Lung (tissue), 12 donors: ENCODE results near the gene DEAF1. TPM values are rescaled to one million over a fixed set of nuclear protein-coding genes. Genes with fewer than 3 reads are reported as not detected.
A peak's percentile ranks its signal among the peaks of the same experiment; 100 is the strongest.

Experiments used
- ATAC-seq: fragments of 200-7000 bp; cut with Tn5 transposase; one replicate; pipeline ENCODE4 v1.9.1; 2020; ENCODE audit warnings: moderate number of reproducible peaks; ENCODE audit not compliant: insufficient read depth, low FRiP score
- DNase-seq, 3 donors: peaks; one replicate each; pipeline ENCODE4 v3.0.0-alpha.2; 2013 to 2017
- H3K27ac ChIP-seq, 2 donors: one replicate each; pipeline ENCODE4 v1.5.1; 2013; ENCODE audit warnings: mild to moderate bottlenecking in 2 of 2, moderate library complexity in 2 of 2, control low read depth in 1 of 2, inconsistent platforms in 1 of 2, low read depth in 1 of 2, low read length in 1 of 2
- H3K27me3 ChIP-seq, 3 donors: one replicate each; pipeline ENCODE4 v1.5.1; 2013; ENCODE audit warnings: low read length in 2 of 3; ENCODE audit not compliant: control insufficient read depth in 3 of 3, insufficient read depth in 3 of 3
- H3K36me3 ChIP-seq, 4 donors: one replicate each; pipeline ENCODE4 v1.5.1; 2013; ENCODE audit warnings: low read length in 4 of 4, mild to moderate bottlenecking in 1 of 4, moderate library complexity in 1 of 4; ENCODE audit not compliant: control insufficient read depth in 4 of 4, insufficient read depth in 4 of 4
- H3K4me1 ChIP-seq, 5 donors: one replicate each; pipeline ENCODE4 v1.5.1; 2013; ENCODE audit warnings: low read length in 5 of 5, mild to moderate bottlenecking in 2 of 5, moderate library complexity in 1 of 5; ENCODE audit not compliant: control insufficient read depth in 5 of 5, insufficient read depth in 5 of 5
- H3K4me3 ChIP-seq: one replicate; pipeline ENCODE4 v1.5.1; 2013; ENCODE audit warnings: mild to moderate bottlenecking, control low read depth, moderate library complexity
- H3K9ac ChIP-seq, 2 donors: one replicate each; pipeline ENCODE4 v1.5.1; 2013; ENCODE audit warnings: low read length in 2 of 2, control low read depth in 1 of 2; ENCODE audit not compliant: insufficient read depth in 1 of 2
- H3K9me3 ChIP-seq, 4 donors: one replicate each; pipeline ENCODE4 v1.5.1; 2013; ENCODE audit warnings: low read length in 3 of 4, mild to moderate bottlenecking in 1 of 4, moderate library complexity in 1 of 4; ENCODE audit not compliant: control insufficient read depth in 4 of 4, insufficient read depth in 3 of 4
- WGBS, 2 donors: extraction: QIAGEN DNeasy Blood & Tissue Kit; methylation state at CpG; one replicate each; pipeline ENCODE4 v1.1.7; 2013; 5-methylcytosine and 5-hydroxymethylcytosine counted together
- polyA plus RNA-seq, 2 donors: library from polyadenylated mRNA; stranded (reverse); fragments of 200-250 nt; gene quantifications; one replicate each; pipeline ENCODE4 v1.2.1, GENCODE V29; 2013
- total RNA-seq, 2 donors: library from RNA; depleted of rRNA in 1 of 2; stranded (reverse); fragments of >200 nt in 1 of 2; gene quantifications; one replicate each; pipeline ENCODE4 v1.2.1, GENCODE V29; 2014 to 2021
- TF ChIP-seq, protein P1 (sequence below): IDR thresholded peaks from 2 replicates; pipeline ENCODE4 v1.5.1; 2012; ENCODE audit warnings: mild to moderate bottlenecking; ENCODE audit errors: control extremely low read depth, extremely low read depth
- donor health status: control.
- donor health status: control.
- donor health status: Bipolar disorder and iron deficiency.
- donor health status: healthy.
- donor health status: DM: yes; HTN: yes; CAD: no.

The DEAF1 gene
- total and polyA plus RNA-seq, 4 donors = 18.5 to 33.1 (median 22.3) TPM

DNA sequence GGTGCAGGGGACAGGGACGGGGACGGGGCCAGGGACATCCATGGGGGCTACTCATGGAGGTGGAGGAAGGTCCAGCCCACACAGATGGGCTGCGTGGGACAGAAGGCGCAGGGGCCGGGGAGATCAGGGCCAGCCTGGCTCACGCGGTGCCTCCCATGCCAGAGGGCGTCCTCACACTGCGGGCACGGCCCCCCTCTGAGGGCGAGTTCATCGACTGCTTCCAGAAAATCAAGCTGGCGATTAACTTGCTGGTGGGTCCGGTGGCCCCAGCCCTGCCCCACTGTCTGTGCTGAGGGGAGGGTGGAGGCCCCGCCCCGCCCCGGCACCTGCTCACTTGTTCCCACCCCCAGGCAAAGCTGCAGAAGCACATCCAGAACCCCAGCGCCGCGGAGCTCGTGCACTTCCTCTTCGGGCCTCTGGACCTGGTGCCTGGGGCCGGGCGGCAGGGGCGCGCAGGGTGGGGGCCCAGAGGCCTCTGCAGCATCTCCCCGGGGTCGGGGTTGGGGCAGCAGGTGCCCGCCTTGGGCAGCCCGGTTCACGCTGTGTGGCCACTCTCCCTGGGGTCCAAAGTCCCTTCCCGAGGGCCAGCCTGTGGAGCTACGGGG, 26.8 kb upstream of the DEAF1 start:
- Histone ChIP-seq H3K9ac (no peak overlapping the region), H3K36me3 (peaks cover 0 to 20% (median 0%) of the 10 kb centered on the region in 4 donors), H3K27ac (no peak overlapping the region), H3K9me3 (no peaks in the 10 kb centered on the region), H3K4me1 (peaks cover 0 to 7% (median 0%) of the 10 kb centered on the region in 5 donors), H3K4me3 (no peak overlapping the region), H3K27me3 (peaks cover 0 to 26% (median 20%) of the 10 kb centered on the region in 3 donors)
- TF ChIP-seq, protein P1, sequence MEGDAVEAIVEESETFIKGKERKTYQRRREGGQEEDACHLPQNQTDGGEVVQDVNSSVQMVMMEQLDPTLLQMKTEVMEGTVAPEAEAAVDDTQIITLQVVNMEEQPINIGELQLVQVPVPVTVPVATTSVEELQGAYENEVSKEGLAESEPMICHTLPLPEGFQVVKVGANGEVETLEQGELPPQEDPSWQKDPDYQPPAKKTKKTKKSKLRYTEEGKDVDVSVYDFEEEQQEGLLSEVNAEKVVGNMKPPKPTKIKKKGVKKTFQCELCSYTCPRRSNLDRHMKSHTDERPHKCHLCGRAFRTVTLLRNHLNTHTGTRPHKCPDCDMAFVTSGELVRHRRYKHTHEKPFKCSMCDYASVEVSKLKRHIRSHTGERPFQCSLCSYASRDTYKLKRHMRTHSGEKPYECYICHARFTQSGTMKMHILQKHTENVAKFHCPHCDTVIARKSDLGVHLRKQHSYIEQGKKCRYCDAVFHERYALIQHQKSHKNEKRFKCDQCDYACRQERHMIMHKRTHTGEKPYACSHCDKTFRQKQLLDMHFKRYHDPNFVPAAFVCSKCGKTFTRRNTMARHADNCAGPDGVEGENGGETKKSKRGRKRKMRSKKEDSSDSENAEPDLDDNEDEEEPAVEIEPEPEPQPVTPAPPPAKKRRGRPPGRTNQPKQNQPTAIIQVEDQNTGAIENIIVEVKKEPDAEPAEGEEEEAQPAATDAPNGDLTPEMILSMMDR = no peak
- DNase-seq (no peak), ATAC-seq (no peak)
- WGBS, 2 donors = 19 to 36% methylated on average over 29 to 33 of the region's 33 CpGs

DNA sequence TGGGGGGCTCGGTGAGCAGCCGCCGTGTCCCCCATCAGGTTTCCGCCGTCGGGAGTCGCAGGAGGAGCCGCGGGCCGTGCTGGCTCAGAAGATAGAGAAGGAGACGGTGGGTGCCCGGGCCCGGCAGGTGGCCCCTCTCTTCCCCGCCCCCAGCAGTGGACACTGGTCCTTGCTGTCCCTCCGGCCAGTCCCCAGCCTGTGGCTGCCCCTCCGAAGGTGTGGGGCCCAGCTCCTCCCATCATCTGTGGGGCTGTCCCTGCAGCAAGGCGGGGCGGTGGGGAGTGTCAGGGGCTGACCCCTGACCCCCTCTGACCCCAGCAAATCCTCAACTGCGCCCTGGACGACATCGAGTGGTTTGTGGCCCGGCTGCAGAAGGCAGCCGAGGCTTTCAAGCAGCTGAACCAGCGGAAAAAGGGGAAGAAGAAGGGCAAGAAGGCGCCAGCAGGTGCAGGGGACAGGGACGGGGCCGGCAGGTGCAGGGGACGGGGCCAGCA, 26.3 kb upstream of the DEAF1 start:
- Histone ChIP-seq H3K9ac (no peak overlapping the region), H3K4me3 (no peak overlapping the region), H3K9me3 (no peaks in the 10 kb centered on the region), H3K27ac (no peak overlapping the region), H3K36me3 (peaks cover 0 to 17% (median 0%) of the 10 kb centered on the region in 4 donors), H3K27me3 (peaks cover 0 to 26% (median 20%) of the 10 kb centered on the region in 3 donors), H3K4me1 (peaks cover 0 to 2% (median 0%) of the 10 kb centered on the region in 5 donors)
- TF ChIP-seq, protein P1 = no peak
- ATAC-seq (no peak), DNase-seq (no peak)
- WGBS, 2 donors = 21 to 30% methylated on average over 19 to 28 of the region's 28 CpGs

GRCh38 chr11:720642-721246, 25.7 kb upstream of the DEAF1 start:
- H3K4me1 ChIP-seq = peaks cover 0 to 1% (median 0%) of the 10 kb centered on the region in 5 donors
- DNase-seq (peak in 1 of 3 donors; percentile 56), ATAC-seq (no peak)
- H3K27ac ChIP-seq = no peak overlapping the region
- H3K36me3 ChIP-seq = peaks cover 0 to 17% (median 0%) of the 10 kb centered on the region in 4 donors
- no peak overlapping the region for H3K9ac ChIP-seq
- no peak overlapping the region for H3K4me3 ChIP-seq
- TF ChIP-seq, protein P1 = no peak
- H3K27me3 ChIP-seq = peaks cover 0 to 26% (median 20%) of the 10 kb centered on the region in 3 donors
- H3K9me3 ChIP-seq = no peaks in the 10 kb centered on the region
- WGBS, 2 donors = 17% methylated on average over 33 to 53 of the region's 53 CpGs
